ENCODE results near the gene BCO2.

The BCO2 gene

GRCh38 chr11:112174789-112175598, at the start of gene BCO2:
Gene BCO2 (plus strand): TSS chr11:112175512. CDS start chr11:112175602, 90 bp downstream.
- TF ChIP-seq CTCF (IDR thresholded peaks at IDR 0.05; ENCODE audit: borderline replicate concordance, insufficient read depth, low read depth, low read length), result peak; percentile 57; the same call in 1 of the 2 replicates
- no peak within 1 kb of the TSS for H3K4me3 ChIP-seq (ENCODE audit: low read depth, low read length)

- no peak for TF ChIP-seq CTCF (IDR thresholded peaks at IDR 0.05; ENCODE audit: borderline replicate concordance, insufficient read depth, low read depth, low read length)
- no peak overlapping the region for H3K4me3 ChIP-seq (ENCODE audit: low read depth, low read length)
Measured at GRCh38 chr11:112127056-112127455, 48.3 kb upstream of the BCO2 start.

DNA sequence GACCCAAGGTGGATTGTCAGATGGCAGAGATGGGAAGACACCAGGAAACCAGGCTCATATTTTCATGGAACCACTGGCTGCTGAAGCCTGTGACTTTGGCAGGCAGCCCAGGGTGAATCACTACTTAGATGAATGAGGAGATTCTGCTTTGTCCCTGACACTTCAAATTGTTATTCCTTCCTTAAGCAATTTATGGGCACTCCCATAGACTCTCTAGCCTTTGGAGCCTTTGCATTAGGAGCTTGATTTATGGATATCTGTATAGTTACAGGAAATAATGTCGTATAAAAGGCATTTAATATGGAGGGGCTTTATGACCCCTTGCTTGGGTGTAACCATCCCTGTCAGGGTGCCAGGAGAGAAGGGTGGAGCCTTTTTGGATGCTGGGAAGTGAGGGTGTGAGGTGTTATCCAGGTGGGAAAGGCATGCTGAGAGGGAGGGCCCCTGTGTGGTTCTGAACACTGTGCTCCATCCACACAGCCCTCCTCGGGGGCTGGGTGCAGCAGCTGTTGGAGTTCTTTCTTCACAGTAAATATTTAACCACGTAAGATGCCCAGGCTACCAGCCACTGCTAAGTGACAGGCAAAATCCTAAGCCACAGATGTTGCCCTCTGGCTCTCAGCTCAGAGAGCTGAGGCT, 46.7 kb upstream of the BCO2 start:
- TF ChIP-seq CTCF (IDR thresholded peaks at IDR 0.05; ENCODE audit: borderline replicate concordance, insufficient read depth, low read depth, low read length), result no peak
- H3K4me3 ChIP-seq (ENCODE audit: low read depth, low read length), result no peak overlapping the region

DNA sequence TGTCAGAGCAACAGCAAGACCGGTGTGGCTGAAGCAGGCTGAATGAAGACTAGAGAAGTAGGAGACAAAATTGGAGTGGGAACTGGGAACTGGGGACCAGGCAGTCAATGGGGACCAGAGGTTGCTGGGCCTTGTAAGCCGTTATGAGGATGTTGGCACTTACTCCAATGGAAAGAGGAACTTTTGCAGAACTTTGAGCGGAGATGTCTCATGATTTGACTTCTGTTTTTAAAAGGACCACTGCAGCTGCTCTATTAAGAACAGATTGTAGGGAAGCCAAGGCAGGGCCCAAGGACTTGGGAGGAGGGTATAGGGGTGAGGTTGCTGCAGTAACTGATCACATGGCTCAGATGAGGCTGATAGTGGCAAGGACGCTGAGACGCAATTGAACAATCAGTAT, 45.7 kb upstream of the BCO2 start:
- TF ChIP-seq CTCF (IDR thresholded peaks at IDR 0.05; ENCODE audit: borderline replicate concordance, insufficient read depth, low read depth, low read length), result no peak

DNA sequence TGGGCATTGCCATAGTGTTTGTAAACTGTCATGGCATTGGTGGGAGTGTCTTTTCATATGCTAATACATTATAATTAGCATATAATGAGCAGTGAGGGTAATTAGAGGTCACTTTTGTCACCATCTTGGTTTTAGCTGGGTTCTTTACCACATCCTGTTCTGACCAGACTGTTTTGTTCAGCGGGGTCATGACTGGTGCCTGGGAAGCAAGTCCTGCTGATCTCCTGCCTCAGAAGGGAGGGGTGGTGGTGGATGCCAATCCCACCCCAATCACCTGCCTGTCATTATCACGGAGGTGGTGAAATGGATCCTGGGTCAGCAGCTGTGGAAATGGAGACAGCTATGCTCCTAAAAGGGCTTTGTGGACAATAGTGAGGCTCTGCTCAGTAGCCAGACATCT, 42.6 kb upstream of the BCO2 start:
- TF ChIP-seq CTCF (IDR thresholded peaks at IDR 0.05; ENCODE audit: borderline replicate concordance, insufficient read depth, low read depth, low read length), result no peak
- H3K4me3 ChIP-seq (ENCODE audit: low read depth, low read length), result no peak overlapping the region

More for the DNA sequence above, 45.7 kb upstream of the BCO2 start:
- H3K4me3 ChIP-seq (ENCODE audit: low read depth, low read length), result no peak overlapping the region

- no peak overlapping the region for H3K4me3 ChIP-seq (ENCODE audit: low read depth, low read length)
- TF ChIP-seq CTCF (IDR thresholded peaks at IDR 0.05; ENCODE audit: borderline replicate concordance, insufficient read depth, low read depth, low read length), result no peak
Measured at GRCh38 chr11:112134473-112134872, 40.8 kb upstream of the BCO2 start.

DNA sequence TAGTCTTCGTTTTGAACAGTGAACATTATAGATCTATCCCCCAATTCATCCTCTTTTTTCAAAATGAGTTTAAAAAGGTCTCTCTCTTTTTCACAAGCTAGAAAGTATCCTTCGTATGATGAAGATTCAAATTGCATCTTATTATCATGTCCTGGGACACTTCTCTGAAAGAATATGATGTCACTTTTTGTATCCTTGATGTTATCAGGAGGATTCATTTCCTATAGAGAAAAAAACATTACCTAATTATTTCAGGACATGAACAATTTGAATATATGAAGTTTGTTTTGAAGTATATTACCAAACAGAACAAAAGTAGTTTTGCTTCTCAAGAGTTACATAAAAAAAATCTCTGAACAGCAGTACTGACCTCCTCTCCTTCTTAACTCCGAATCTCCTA, 31.7 kb upstream of the BCO2 start:
- H3K4me3 ChIP-seq (ENCODE audit: low read depth, low read length), result no peak overlapping the region
- TF ChIP-seq CTCF (IDR thresholded peaks at IDR 0.05; ENCODE audit: borderline replicate concordance, insufficient read depth, low read depth, low read length), result no peak

All from GM12875 (cell line).